Activated B cell treated with CpG ODN at 0.5 μM for 24 hours (primary cell): ENCODE measurements around the gene ORAI3. TPM values are rescaled to one million over a fixed set of nuclear protein-coding genes. Genes with fewer than 3 reads are reported as not detected.

Experiments used
- ATAC-seq: fragments of 200-7000 bp; cut with Tn5 transposase; one replicate; pipeline ENCODE4 v1.10.0; 2021; ENCODE audit warnings: low read depth, mild to moderate bottlenecking, moderate library complexity
- CTCF ChIA-PET: fragments of 350-600 bp; sonication (Branson Sonifier 250); formaldehyde crosslinking; loops from one replicate; lab custom pipeline; 2021; ENCODE audit warnings: antibody characterized with exemption; lab: Charles Lee
- POLR2A ChIA-PET: fragments of 350-600 bp; sonication (Branson Sonifier 250); formaldehyde crosslinking; loops from one replicate; lab custom pipeline; 2021; ENCODE audit warnings: antibody characterized with exemption; lab: Charles Lee
- DNase-seq: peaks from one replicate; pipeline ENCODE4 v3.0.0; 2022
- H3K27ac Mint-ChIP-seq: one replicate; pipeline ENCODE4 v1.8.0; 2020; ENCODE audit warnings: mixed read lengths
- H3K27me3 Mint-ChIP-seq: one replicate; pipeline ENCODE4 v1.8.0; 2021; ENCODE audit warnings: mixed read lengths
- H3K36me3 Mint-ChIP-seq: one replicate; pipeline ENCODE4 v1.8.0; 2021; ENCODE audit warnings: low read depth, mixed read lengths
- H3K4me1 Mint-ChIP-seq: one replicate; pipeline ENCODE4 v1.8.0; 2021; ENCODE audit warnings: mixed read lengths
- H3K4me3 Mint-ChIP-seq: one replicate; pipeline ENCODE4 v1.8.0; 2020; ENCODE audit warnings: mild to moderate bottlenecking, mixed read lengths
- H3K9me3 Mint-ChIP-seq: one replicate; pipeline ENCODE4 v1.8.0; 2020; ENCODE audit warnings: mixed read lengths
- CTCF ChIP-seq: fragments of 200-600 bp; IDR thresholded peaks from one replicate; pipeline ENCODE4 v1.8.0; 2022; ENCODE audit warnings: antibody characterized with exemption, mild to moderate bottlenecking
- intact Hi-C: fragments of 100-400 bp; cut with micrococcal nuclease; formaldehyde crosslinking; loops from one replicate; pipeline ENCODE4 v1.15.1; 2024
- total RNA-seq: library from RNA; stranded (reverse); gene quantifications from 2 replicates; pipeline ENCODE4 v1.2.3, GENCODE V29; 2022

ORAI3 gene
- total RNA-seq, 1 donor from 2014 or later = 30.6 TPM

GRCh38 chr16:30902029-30902972, 46.6 kb upstream of the ORAI3 start:
- Mint-ChIP-seq H3K4me1 (peaks cover 31% of the 10 kb centered on the region), H3K27ac (peak overlapping the region; percentile 95), H3K27me3 (no peaks in the 10 kb centered on the region), H3K9me3 (no peaks in the 10 kb centered on the region), H3K4me3 (peak overlapping the region; percentile 95), H3K36me3 (no peaks in the 10 kb centered on the region)
- CTCF ChIA-PET = interaction anchor here (0.9 to 5.6 kb wide), 11 partner anchors 10 to 97 kb away, joined by 3 to 96 read pairs (median 5); no protein-coding TSS in a partner anchor
- ATAC-seq = peak; percentile 78
- peak; percentile 77 for DNase-seq
- TF ChIP-seq CTCF = no peak
- intact Hi-C loops = loop anchor here (1.0 kb wide), 3 partner anchors 8 to 58 kb away; partner anchors contain the start of gene BCL7C
- POLR2A ChIA-PET = interaction anchor here (0.6 to 5.5 kb wide), 14 partner anchors 9 to 435 kb away, joined by 3 to 77 read pairs (median 5); partner anchors contain the start of gene BCL7C

- no peak for DNase-seq
- H3K36me3 Mint-ChIP-seq = no peaks in the 10 kb centered on the region
- H3K27ac Mint-ChIP-seq = peak overlapping the region; percentile 95
- no peak for ATAC-seq
- no peaks in the 10 kb centered on the region for H3K27me3 Mint-ChIP-seq
- no peak for TF ChIP-seq CTCF
- peaks cover 26% of the 10 kb centered on the region for H3K4me1 Mint-ChIP-seq
- ChIA-PET POLR2A (interaction anchor here (0.6 to 5.5 kb wide), 10 partner anchors 16 to 210 kb away, joined by 3 to 77 read pairs (median 6); no protein-coding TSS in a partner anchor), CTCF (interaction anchor here (1.3 to 5.6 kb wide), 8 partner anchors 9 to 62 kb away, joined by 3 to 96 read pairs (median 8); no protein-coding TSS in a partner anchor)
- peak overlapping the region; percentile 95 for H3K4me3 Mint-ChIP-seq
- no peaks in the 10 kb centered on the region for H3K9me3 Mint-ChIP-seq
- intact Hi-C loops = no loop called here
Measured at GRCh38 chr16:30903002-30903401, 45.9 kb upstream of the ORAI3 start.

- ChIA-PET CTCF (interaction anchor here (2.4 to 5.6 kb wide), 2 partner anchors 11 to 57 kb away, joined by 11 to 96 read pairs; no protein-coding TSS in a partner anchor), POLR2A (interaction anchor here (0.6 to 5.5 kb wide), 4 partner anchors 27 to 77 kb away, joined by 3 to 77 read pairs (median 4); no protein-coding TSS in a partner anchor)
- H3K4me1 Mint-ChIP-seq = peaks cover 26% of the 10 kb centered on the region
- H3K27me3 Mint-ChIP-seq = no peaks in the 10 kb centered on the region
- H3K36me3 Mint-ChIP-seq = no peaks in the 10 kb centered on the region
- peak overlapping the region; percentile 1 for H3K4me3 Mint-ChIP-seq
- no peaks in the 10 kb centered on the region for H3K9me3 Mint-ChIP-seq
- no peak for TF ChIP-seq CTCF
- ATAC-seq (no peak), DNase-seq (no peak)
- intact Hi-C loops = no loop called here
- H3K27ac Mint-ChIP-seq = peak overlapping the region; percentile 67
Measured at GRCh38 chr16:30903596-30903995, 45.3 kb upstream of the ORAI3 start.

- Mint-ChIP-seq H3K9me3 (no peaks in the 10 kb centered on the region), H3K4me3 (no peak overlapping the region), H3K36me3 (no peaks in the 10 kb centered on the region), H3K27me3 (no peaks in the 10 kb centered on the region), H3K4me1 (peaks cover 26% of the 10 kb centered on the region), H3K27ac (no peak overlapping the region)
- ChIA-PET CTCF (interaction anchor here (5.6 kb wide), 1 partner anchor 58 kb away, joined by 96 read pairs; no protein-coding TSS in a partner anchor), POLR2A (interaction anchor here (0.5 to 5.5 kb wide), 5 partner anchors 20 to 1228 kb away, joined by 3 to 77 read pairs (median 3); no protein-coding TSS in a partner anchor)
- intact Hi-C loops = no loop called here
- ATAC-seq = no peak
- DNase-seq = no peak
- no peak for TF ChIP-seq CTCF
Measured at GRCh38 chr16:30904114-30904780, 44.6 kb upstream of the ORAI3 start.
